PFSK-1 (cell line): ENCODE data around the gene HSDL1.

Experiments used
- POLR2AphosphoS5 ChIP-seq: IDR thresholded peaks from 2 replicates; pipeline ENCODE4 v1.6.1; 2012; ENCODE audit warnings: low read depth, mild to moderate bottlenecking, control low read depth, low read length, moderate library complexity
- TAF1 ChIP-seq: IDR thresholded peaks from 2 replicates; pipeline ENCODE4 v1.6.1; 2012; ENCODE audit warnings: low read length, control low read depth, borderline replicate concordance; ENCODE audit not compliant: insufficient read depth
- TF ChIP-seq, protein P1 (sequence below), 2 experiments: IDR thresholded peaks; 2 replicates each; pipeline versions ENCODE4 v1.6.1 to v1.8.0; 2011 to 2012; ENCODE audit warnings: low read depth in 2 of 2, low read length in 2 of 2, control low read depth in 1 of 2, inconsistent platforms in 1 of 2, mild to moderate bottlenecking in 1 of 2, moderate library complexity in 1 of 2; ENCODE audit not compliant: insufficient read depth in 1 of 2

DNA sequence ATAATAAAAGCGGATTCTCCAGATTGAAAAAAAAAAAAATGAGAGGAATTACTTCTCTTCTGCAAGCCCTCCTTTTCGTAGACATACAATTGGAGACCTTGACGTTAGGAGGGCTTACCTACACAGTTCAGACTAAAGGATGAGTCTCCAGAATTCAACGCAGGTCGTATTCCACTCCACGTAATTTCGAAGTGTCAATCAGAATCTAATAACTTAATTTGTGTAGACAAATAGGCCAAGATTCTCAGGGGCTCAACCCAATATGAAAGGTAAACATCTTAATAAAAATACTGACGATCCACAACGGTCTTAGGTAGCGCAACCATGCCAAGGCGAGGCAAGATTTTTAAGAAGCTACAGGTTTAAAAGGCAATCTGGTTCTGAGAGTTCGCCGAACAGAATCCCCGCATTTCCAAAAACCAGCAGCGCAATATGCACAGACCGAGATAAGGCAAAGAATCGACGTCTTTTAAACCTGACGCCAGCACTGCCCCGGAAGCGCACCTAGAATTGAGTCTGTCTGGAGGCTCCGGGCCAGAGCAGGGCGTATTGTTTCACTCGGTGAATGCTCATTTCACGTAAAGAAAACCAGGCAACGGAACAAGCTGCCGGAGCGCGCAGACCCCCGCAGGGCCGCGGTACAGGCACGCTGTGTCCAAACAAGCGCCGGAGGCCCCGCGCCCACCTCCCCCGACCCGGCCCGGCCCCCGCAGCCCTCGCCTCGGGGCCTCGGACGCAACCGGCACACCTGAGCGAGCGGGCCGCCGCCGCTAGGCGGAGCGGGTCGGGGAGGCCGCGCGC, 28.9 kb downstream of the HSDL1 start:
- TF ChIP-seq, protein P1, sequence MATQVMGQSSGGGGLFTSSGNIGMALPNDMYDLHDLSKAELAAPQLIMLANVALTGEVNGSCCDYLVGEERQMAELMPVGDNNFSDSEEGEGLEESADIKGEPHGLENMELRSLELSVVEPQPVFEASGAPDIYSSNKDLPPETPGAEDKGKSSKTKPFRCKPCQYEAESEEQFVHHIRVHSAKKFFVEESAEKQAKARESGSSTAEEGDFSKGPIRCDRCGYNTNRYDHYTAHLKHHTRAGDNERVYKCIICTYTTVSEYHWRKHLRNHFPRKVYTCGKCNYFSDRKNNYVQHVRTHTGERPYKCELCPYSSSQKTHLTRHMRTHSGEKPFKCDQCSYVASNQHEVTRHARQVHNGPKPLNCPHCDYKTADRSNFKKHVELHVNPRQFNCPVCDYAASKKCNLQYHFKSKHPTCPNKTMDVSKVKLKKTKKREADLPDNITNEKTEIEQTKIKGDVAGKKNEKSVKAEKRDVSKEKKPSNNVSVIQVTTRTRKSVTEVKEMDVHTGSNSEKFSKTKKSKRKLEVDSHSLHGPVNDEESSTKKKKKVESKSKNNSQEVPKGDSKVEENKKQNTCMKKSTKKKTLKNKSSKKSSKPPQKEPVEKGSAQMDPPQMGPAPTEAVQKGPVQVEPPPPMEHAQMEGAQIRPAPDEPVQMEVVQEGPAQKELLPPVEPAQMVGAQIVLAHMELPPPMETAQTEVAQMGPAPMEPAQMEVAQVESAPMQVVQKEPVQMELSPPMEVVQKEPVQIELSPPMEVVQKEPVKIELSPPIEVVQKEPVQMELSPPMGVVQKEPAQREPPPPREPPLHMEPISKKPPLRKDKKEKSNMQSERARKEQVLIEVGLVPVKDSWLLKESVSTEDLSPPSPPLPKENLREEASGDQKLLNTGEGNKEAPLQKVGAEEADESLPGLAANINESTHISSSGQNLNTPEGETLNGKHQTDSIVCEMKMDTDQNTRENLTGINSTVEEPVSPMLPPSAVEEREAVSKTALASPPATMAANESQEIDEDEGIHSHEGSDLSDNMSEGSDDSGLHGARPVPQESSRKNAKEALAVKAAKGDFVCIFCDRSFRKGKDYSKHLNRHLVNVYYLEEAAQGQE (IDR thresholded peaks at IDR 0.05; ENCODE audit: insufficient read depth in 1 of 2, low read depth in 2 of 2, low read length in 2 of 2): no peak
- TF ChIP-seq TAF1: no peak
- no peak for TF ChIP-seq POLR2AphosphoS5
